ENCODE results near the gene SLC38A10. TPM values are rescaled to one million over a fixed set of nuclear protein-coding genes. Genes with fewer than 3 reads are reported as not detected.

The SLC38A10 gene
- total and polyA plus RNA-seq, 10 of the 15 experiments (the other 5 are each of a cell fraction or from before 2014, with no cell fraction given), result 0.52 to 67.9 (median 22.1) TPM

DNA sequence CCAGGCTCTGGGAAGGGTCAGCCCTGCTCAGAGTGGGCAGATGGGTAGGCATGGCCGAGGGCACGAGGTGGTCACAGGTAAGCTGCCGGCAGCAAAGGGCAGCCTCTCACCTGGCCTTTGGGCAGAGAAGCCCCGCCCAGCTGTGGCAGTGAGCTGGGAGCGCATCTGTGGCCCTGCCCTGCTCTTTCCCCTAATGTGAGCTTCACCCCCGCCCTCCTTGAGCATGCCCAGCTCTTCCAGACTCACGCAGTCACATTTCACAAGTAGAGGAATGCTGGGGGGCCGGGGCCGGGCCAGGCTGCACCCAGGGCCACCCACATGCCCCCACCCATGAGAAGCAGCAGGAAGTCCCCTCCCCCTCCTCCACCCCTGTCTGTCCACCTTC, 40.7 kb upstream of the SLC38A10 start:
- H3K36me3 ChIP-seq (ENCODE audit: control insufficient read depth in 2 of 2, insufficient read depth in 2 of 2, low read length in 1 of 2), result no peaks in the 10 kb centered on the region
- ChIA-PET POLR2A (interaction anchor here (1.0 kb wide), 1 partner anchor 40 kb away, joined by 4 read pairs; the partner anchor contains the start of gene SLC38A10), SMC1A (ENCODE audit: uncharacterized antibody, unreplicated experiment) (no interaction called here), RAD21 (ENCODE audit: unreplicated experiment) (no interaction called here), CTCF (no interaction called here)
- H3K4me1 ChIP-seq (ENCODE audit: control insufficient read depth, insufficient read depth, low read length), result no peaks in the 10 kb centered on the region
- no peak for FAIRE-seq
- TF ChIP-seq MTA2 (IDR thresholded peaks at IDR 0.05; ENCODE audit: low read depth) (no peak), TAF1 (IDR thresholded peaks at IDR 0.05; ENCODE audit: borderline replicate concordance, low read depth, low read length) (no peak), RB1 (IDR thresholded peaks at IDR 0.05; ENCODE audit: borderline replicate concordance) (no peak), LARP7 (IDR thresholded peaks at IDR 0.05) (no peak), SMAD5 (IDR thresholded peaks at IDR 0.05; ENCODE audit: low read depth) (no peak), ELK1 (IDR thresholded peaks at IDR 0.05; ENCODE audit: low read depth, low read length) (no peak), ZNF207 (IDR thresholded peaks at IDR 0.05; ENCODE audit: borderline replicate concordance) (no peak)
- TF ChIP-seq, protein P1, sequence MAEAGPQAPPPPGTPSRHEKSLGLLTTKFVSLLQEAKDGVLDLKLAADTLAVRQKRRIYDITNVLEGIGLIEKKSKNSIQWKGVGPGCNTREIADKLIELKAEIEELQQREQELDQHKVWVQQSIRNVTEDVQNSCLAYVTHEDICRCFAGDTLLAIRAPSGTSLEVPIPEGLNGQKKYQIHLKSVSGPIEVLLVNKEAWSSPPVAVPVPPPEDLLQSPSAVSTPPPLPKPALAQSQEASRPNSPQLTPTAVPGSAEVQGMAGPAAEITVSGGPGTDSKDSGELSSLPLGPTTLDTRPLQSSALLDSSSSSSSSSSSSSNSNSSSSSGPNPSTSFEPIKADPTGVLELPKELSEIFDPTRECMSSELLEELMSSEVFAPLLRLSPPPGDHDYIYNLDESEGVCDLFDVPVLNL (IDR thresholded peaks at IDR 0.05; ENCODE audit: low read depth, low read length), result no peak
- H3K79me2 ChIP-seq (ENCODE audit: control insufficient read depth, insufficient read depth, low read length), result no peaks in the 10 kb centered on the region
- no peak overlapping the region for H3K4me3 ChIP-seq
- H3K4me2 ChIP-seq (ENCODE audit: control insufficient read depth, insufficient read depth), result no peak overlapping the region
- in situ Hi-C loops (cut with MboI), result no loop called here
- intact Hi-C loops (cut with micrococcal nuclease; ENCODE audit: unreplicated experiment), result no loop called here
- WGBS (ENCODE audit: insufficient coverage, insufficient replicate concordance, low lambda C conversion rate, missing lambda C conversion rate), result 18% methylated on average over 9 of the region's 9 CpGs
- no peak for DNase-seq (ENCODE audit: low read depth, low spot score)
- no peak overlapping the region for H2AFZ ChIP-seq (ENCODE audit: control insufficient read depth, low read depth, low read length)
- no peak overlapping the region for H3K27ac ChIP-seq (ENCODE audit: control insufficient read depth, insufficient read depth)
- no peak overlapping the region for H3K9ac ChIP-seq (ENCODE audit: control insufficient read depth, insufficient read depth, low read length)
- H3K9me3 ChIP-seq (replicated peaks; ENCODE audit: control insufficient read depth, insufficient read depth, low read length), result no peaks in the 10 kb centered on the region
- no peaks in the 10 kb centered on the region for H4K20me1 ChIP-seq (ENCODE audit: control insufficient read depth, insufficient read depth)
- ATAC-seq, result no peak
- peaks cover 1 to 2% of the 10 kb centered on the region in 2 experiments; a peak in 2 of 4 replicates for H3K27me3 ChIP-seq (replicated peaks in 1 of 2; ENCODE audit: control insufficient read depth in 2 of 2, insufficient read depth in 2 of 2, low read length in 1 of 2)
- BruUV-seq (replicated peaks), result no TSS peak
